ENCODE results near the gene GLOD5. TPM values are rescaled to one million over a fixed set of nuclear protein-coding genes. Genes with fewer than 3 reads are reported as not detected.

GLOD5 gene
- total RNA-seq, 3 donors from 2014 or later (not counting 1 experiment from before 2014, with no cell fraction given) = not detected

DNA sequence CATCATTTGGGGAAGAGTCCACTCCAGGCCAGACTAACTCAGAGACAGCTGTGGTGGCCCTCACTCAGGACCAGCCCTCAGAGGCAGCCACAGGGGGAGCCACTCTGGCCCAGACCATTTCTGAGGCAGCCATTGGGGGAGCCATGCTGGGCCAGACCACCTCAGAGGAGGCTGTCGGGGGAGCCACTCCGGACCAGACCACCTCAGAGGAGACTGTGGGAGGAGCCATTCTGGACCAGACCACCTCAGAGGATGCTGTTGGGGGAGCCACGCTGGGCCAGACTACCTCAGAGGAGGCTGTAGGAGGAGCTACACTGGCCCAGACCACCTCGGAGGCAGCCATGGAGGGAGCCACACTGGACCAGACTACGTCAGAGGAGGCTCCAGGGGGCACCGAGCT, 61.5 kb downstream of the GLOD5 start:
- H3K36me3 Mint-ChIP-seq = no peaks in the 10 kb centered on the region
- TF ChIP-seq, protein P1, sequence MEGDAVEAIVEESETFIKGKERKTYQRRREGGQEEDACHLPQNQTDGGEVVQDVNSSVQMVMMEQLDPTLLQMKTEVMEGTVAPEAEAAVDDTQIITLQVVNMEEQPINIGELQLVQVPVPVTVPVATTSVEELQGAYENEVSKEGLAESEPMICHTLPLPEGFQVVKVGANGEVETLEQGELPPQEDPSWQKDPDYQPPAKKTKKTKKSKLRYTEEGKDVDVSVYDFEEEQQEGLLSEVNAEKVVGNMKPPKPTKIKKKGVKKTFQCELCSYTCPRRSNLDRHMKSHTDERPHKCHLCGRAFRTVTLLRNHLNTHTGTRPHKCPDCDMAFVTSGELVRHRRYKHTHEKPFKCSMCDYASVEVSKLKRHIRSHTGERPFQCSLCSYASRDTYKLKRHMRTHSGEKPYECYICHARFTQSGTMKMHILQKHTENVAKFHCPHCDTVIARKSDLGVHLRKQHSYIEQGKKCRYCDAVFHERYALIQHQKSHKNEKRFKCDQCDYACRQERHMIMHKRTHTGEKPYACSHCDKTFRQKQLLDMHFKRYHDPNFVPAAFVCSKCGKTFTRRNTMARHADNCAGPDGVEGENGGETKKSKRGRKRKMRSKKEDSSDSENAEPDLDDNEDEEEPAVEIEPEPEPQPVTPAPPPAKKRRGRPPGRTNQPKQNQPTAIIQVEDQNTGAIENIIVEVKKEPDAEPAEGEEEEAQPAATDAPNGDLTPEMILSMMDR (IDR thresholded peaks at IDR 0.05) = no peak
- no peak overlapping the region for H3K27ac ChIP-seq (ENCODE audit: low read length)
- H3K4me3 Mint-ChIP-seq = no peak overlapping the region
- intact Hi-C loops (cut with micrococcal nuclease) = no loop called here
- H3K27me3 Mint-ChIP-seq (ENCODE audit: low read depth in 2 of 2) = peaks cover 6% of the 10 kb centered on the region in 2 donors
- H3K4me1 ChIP-seq (ENCODE audit: control insufficient read depth, insufficient read depth, low read length) = peaks cover 9% of the 10 kb centered on the region
- no peak overlapping the region for H3K4me3 ChIP-seq (ENCODE audit: low read length)
- H3K36me3 ChIP-seq (ENCODE audit: control insufficient read depth, insufficient read depth, low read length) = peaks cover 2% of the 10 kb centered on the region
- H3K4me1 Mint-ChIP-seq = peaks cover 0 to 10% of the 10 kb centered on the region in 2 donors
- H3K27ac Mint-ChIP-seq = no peak overlapping the region
- H3K27me3 ChIP-seq (ENCODE audit: control insufficient read depth, insufficient read depth, low read length) = peaks cover 6% of the 10 kb centered on the region
- ATAC-seq (no peak), DNase-seq (no peak)
- H3K9me3 Mint-ChIP-seq = no peaks in the 10 kb centered on the region
- 96% methylated on average over 6 of the region's 6 CpGs for WGBS (ENCODE audit: insufficient coverage)
- H3K9me3 ChIP-seq (ENCODE audit: control insufficient read depth, insufficient read depth, low read length) = no peaks in the 10 kb centered on the region

Other genes with a start within 250 kb of the GLOD5 start
- gene EBP, start 239.9 kb upstream of the GLOD5 start, total RNA-seq = 100 to 1,000 TPM in 1 of 3 donors, 10 to 100 TPM in 2; 91.6 to 115 (median 97.6) TPM
- gene TBC1D25, start 222.0 kb upstream of the GLOD5 start, total RNA-seq = 10 to 100 TPM; 34.9 to 41.8 (median 36.1) TPM
- gene RBM3, start 187.3 kb upstream of the GLOD5 start, total RNA-seq = 100 to 1,000 TPM; 356 to 419 (median 366) TPM
- gene WDR13, start 164.3 kb upstream of the GLOD5 start, total RNA-seq = 10 to 100 TPM; 52.5 to 62.9 (median 60.2) TPM
- gene WAS, start 77.9 kb upstream of the GLOD5 start, total RNA-seq = 100 to 1,000 TPM; 136 to 149 (median 141) TPM
- 10 to 100 TPM in 2 of 3 donors, 1 to 10 TPM in 1; 9.2 to 11.6 (median 11.0) TPM for gene SUV39H1, start 65.0 kb upstream of the GLOD5 start, total RNA-seq
- 1 to 10 TPM in 1 of 3 donors, under 1 TPM in 2; 0.41 to 3.0 (median 0.49) TPM for gene GATA1, start 24.8 kb downstream of the GLOD5 start, total RNA-seq
- 100 to 1,000 TPM in 2 of 3 donors, 10 to 100 TPM in 1; 97.4 to 118 (median 101) TPM for gene HDAC6, start 40.3 kb downstream of the GLOD5 start, total RNA-seq
- gene ERAS, start 64.8 kb downstream of the GLOD5 start, total RNA-seq = not detected
- gene PCSK1N, start 73.9 kb downstream of the GLOD5 start, total RNA-seq = under 1 TPM in 2 of 3 donors, not detected in 1; 0.35 to 0.89 TPM
- 10 to 100 TPM; 40.3 to 45.6 (median 44.5) TPM for gene TIMM17B, start 136.0 kb downstream of the GLOD5 start, total RNA-seq
- 10 to 100 TPM; 57.2 to 62.0 (median 59.1) TPM for gene PQBP1, start 136.2 kb downstream of the GLOD5 start, total RNA-seq
- 10 to 100 TPM; 16.5 to 30.1 (median 18.3) TPM for gene SLC35A2, start 149.9 kb downstream of the GLOD5 start, total RNA-seq
- 100 to 1,000 TPM; 134 to 173 (median 150) TPM for gene PIM2, start 157.3 kb downstream of the GLOD5 start, total RNA-seq
- 100 to 1,000 TPM in 1 of 3 donors, 10 to 100 TPM in 2; 92.2 to 106 (median 92.5) TPM for gene OTUD5, start 195.9 kb downstream of the GLOD5 start, total RNA-seq
- gene KCND1, start 210.1 kb downstream of the GLOD5 start, total RNA-seq = 1 to 10 TPM; 2.7 to 3.6 (median 3.0) TPM
- gene GRIPAP1, start 240.5 kb downstream of the GLOD5 start, total RNA-seq = 100 to 1,000 TPM; 120 to 141 (median 131) TPM